Dendritic cell treated with granulocyte-macrophage colony-stimulating factor and Interleukin-4, amounts not matched to agents 40 ng/mL and 50 ng/mL, for 4 days (primary cell): ENCODE results near the gene ADGRB3.
"Not testable (repeated sequence)": the region's sequence is repeated elsewhere in the genome, so short reads cannot be mapped to it uniquely, and the experiment has no call there.

Source experiments
- H3K27ac Mint-ChIP-seq: one replicate; pipeline ENCODE4 v1.8.0; 2022; ENCODE audit warnings: mild to moderate bottlenecking, mixed read lengths
- H3K27me3 Mint-ChIP-seq: one replicate; pipeline ENCODE4 v1.8.0; 2022; ENCODE audit warnings: mild to moderate bottlenecking, mixed read lengths
- H3K36me3 Mint-ChIP-seq: one replicate; pipeline ENCODE4 v1.8.0; 2022; ENCODE audit warnings: low read depth, mixed read lengths
- H3K4me1 Mint-ChIP-seq: one replicate; pipeline ENCODE4 v1.8.0; 2022; ENCODE audit warnings: low read depth, mixed read lengths
- H3K4me3 Mint-ChIP-seq: one replicate; pipeline ENCODE4 v1.8.0; 2022; ENCODE audit warnings: mild to moderate bottlenecking, moderate library complexity, mixed read lengths
- H3K9me3 Mint-ChIP-seq: one replicate; pipeline ENCODE4 v1.8.0; 2022; ENCODE audit warnings: mixed read lengths
- intact Hi-C: fragments of 100-400 bp; cut with micrococcal nuclease; formaldehyde crosslinking; loops from one replicate; pipeline ENCODE4 v1.15.0; 2022

Gene ADGRB3

GRCh38 chr6:69276204-69276603, 641.1 kb downstream of the ADGRB3 start:
- Mint-ChIP-seq H3K27me3 (no peaks in the 10 kb centered on the region), H3K36me3 (no peaks in the 10 kb centered on the region), H3K27ac (no peak overlapping the region), H3K9me3 (no peaks in the 10 kb centered on the region), H3K4me1 (no peaks in the 10 kb centered on the region), H3K4me3 (no peak overlapping the region)
- intact Hi-C loops, result no loop called here

- Mint-ChIP-seq H3K27me3 (no peaks in the 10 kb centered on the region), H3K4me1 (no peaks in the 10 kb centered on the region), H3K27ac (no peak overlapping the region), H3K4me3 (no peak overlapping the region), H3K9me3 (no peaks in the 10 kb centered on the region), H3K36me3 (no peaks in the 10 kb centered on the region)
- intact Hi-C loops, result no loop called here
These were observed 644.7 kb downstream of the ADGRB3 start for GRCh38 chr6:69279805-69280204.

GRCh38 chr6:69280858-69281257, 645.8 kb downstream of the ADGRB3 start:
- intact Hi-C loops, result no loop called here
- Mint-ChIP-seq H3K36me3 (no peaks in the 10 kb centered on the region), H3K9me3 (no peaks in the 10 kb centered on the region), H3K27ac (no peak overlapping the region), H3K27me3 (no peaks in the 10 kb centered on the region), H3K4me1 (no peaks in the 10 kb centered on the region), H3K4me3 (no peak overlapping the region)

GRCh38 chr6:69284176-69284730, 649.2 kb downstream of the ADGRB3 start:
- intact Hi-C loops, result no loop called here
- Mint-ChIP-seq H3K4me1 (no peaks in the 10 kb centered on the region), H3K4me3 (no peak overlapping the region), H3K27me3 (no peaks in the 10 kb centered on the region), H3K27ac (no peak overlapping the region), H3K36me3 (no peaks in the 10 kb centered on the region), H3K9me3 (no peaks in the 10 kb centered on the region)

- H3K27me3 Mint-ChIP-seq, result no peaks in the 10 kb centered on the region
- H3K4me1 Mint-ChIP-seq, result no peaks in the 10 kb centered on the region
- no peaks in the 10 kb centered on the region for H3K9me3 Mint-ChIP-seq
- no peak overlapping the region for H3K27ac Mint-ChIP-seq
- intact Hi-C loops, result no loop called here
- no peak overlapping the region for H3K4me3 Mint-ChIP-seq
- no peaks in the 10 kb centered on the region for H3K36me3 Mint-ChIP-seq
These were observed 650.0 kb downstream of the ADGRB3 start for GRCh38 chr6:69285054-69285453.

DNA sequence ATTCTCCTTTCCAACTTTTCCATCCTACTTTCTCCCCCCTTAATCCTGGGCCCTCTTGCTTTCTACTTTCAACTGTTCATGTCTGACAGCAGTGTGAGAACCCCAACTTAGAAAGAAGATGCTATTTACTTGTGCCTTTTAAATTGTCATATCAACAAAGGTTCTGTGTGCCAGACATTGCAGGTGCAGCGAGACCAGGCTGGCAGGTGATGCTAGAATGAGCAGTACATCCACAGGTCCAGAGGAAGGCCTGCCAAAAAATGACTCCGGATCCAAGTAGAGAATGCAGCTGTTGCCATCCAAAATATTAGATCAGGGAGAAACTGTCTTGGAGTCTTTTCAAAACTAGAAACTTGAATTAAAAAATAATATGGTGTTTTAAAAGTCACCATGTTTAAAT, 651.2 kb downstream of the ADGRB3 start:
- intact Hi-C loops, result no loop called here
- Mint-ChIP-seq H3K9me3 (no peaks in the 10 kb centered on the region), H3K27me3 (no peaks in the 10 kb centered on the region), H3K27ac (no peak overlapping the region), H3K4me1 (no peaks in the 10 kb centered on the region), H3K36me3 (no peaks in the 10 kb centered on the region), H3K4me3 (no peak overlapping the region)

DNA sequence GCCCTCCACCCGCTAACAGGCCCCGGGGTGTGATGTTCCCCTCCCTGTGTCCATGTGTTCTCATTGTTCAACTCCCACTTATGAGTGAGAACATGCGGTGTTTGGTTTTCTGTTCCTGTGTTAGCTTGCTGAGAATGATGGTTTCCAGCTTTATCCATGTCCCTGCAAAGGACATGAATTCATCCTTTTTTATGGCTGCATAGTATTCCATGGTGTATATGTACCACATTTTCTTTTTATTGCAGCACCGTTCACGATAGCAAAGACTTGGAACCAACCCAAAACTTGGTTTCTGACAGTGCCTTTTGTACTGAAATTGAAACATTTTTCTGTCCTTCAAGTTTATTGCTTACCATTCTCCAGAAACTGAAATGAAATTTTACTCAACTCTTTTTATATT, 653.1 kb downstream of the ADGRB3 start:
- H3K4me3 Mint-ChIP-seq, intact Hi-C loops, H3K27me3 Mint-ChIP-seq, H3K4me1 Mint-ChIP-seq, H3K9me3 Mint-ChIP-seq, H3K27ac Mint-ChIP-seq, H3K36me3 Mint-ChIP-seq: not testable (repeated sequence)

DNA sequence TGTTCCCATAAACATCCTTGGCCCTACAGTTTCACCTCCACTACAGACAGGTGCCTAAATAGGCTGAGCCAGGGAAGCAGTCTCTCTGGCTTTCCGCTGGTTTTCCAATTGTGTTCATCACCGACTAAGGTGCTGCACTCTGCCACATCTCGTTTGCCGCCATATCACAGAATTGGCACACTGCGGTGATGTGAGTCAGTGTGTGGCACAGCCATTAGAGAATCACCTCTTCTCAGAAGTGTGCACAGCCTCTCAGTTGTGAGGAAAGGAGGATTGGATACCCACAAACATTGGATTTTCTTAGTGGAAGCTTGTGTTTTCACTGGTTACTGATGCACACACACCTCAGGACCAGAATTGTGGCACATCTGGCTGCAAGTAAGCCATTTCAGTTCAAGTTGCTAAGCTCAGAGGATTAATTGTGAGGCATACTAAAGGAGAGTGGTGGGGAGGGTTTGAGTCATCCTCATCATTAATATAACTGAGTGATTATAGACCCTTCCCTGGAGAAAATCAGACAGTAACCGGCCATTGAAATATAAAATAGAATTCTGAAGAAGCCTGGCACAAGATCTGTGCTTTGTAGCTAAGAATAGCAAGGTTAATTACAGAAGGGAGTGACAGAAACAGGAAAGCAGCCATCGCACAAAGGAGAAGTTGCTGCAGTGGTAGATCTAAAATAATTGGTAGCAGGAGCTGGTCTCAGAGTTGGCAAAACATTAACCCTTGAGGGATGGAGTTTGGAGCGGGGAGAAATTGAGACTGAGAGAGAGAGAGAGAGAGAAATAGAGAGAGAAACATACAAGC, 654.8 kb downstream of the ADGRB3 start:
- intact Hi-C loops, result no loop called here
- no peaks in the 10 kb centered on the region for H3K4me1 Mint-ChIP-seq

DNA sequence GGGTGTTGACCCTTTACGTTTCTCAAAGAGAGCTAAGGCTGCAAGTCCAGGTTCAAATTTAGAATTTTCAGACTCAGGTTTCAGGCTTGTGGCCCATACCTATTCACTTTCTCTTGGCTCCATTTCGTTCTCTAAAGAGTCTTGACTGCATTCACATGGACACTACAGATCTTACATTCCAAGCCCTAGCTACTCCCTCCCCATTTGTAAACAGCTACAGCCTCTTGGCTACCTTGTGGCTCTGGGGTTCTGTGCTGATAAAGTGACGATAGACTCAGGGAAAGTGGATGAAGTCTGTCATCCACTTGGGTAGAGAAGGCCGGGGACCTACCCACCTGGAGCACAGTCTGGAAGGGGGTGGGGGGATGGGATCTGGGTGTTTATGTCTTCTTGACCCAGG, 658.4 kb downstream of the ADGRB3 start:
- Mint-ChIP-seq H3K36me3 (no peaks in the 10 kb centered on the region), H3K27ac (no peak overlapping the region), H3K27me3 (no peaks in the 10 kb centered on the region), H3K4me3 (no peak overlapping the region), H3K9me3 (no peaks in the 10 kb centered on the region), H3K4me1 (no peaks in the 10 kb centered on the region)
- intact Hi-C loops, result no loop called here

More for the DNA sequence above, 654.8 kb downstream of the ADGRB3 start:
- Mint-ChIP-seq H3K36me3 (no peaks in the 10 kb centered on the region), H3K4me3 (no peak overlapping the region), H3K9me3 (no peaks in the 10 kb centered on the region), H3K27ac (no peak overlapping the region), H3K27me3 (no peaks in the 10 kb centered on the region)

GRCh38 chr6:69294407-69294806, 659.3 kb downstream of the ADGRB3 start:
- no peaks in the 10 kb centered on the region for H3K36me3 Mint-ChIP-seq
- intact Hi-C loops, result no loop called here
- no peaks in the 10 kb centered on the region for H3K4me1 Mint-ChIP-seq
- no peak overlapping the region for H3K4me3 Mint-ChIP-seq
- no peaks in the 10 kb centered on the region for H3K9me3 Mint-ChIP-seq
- H3K27ac Mint-ChIP-seq, result no peak overlapping the region
- no peaks in the 10 kb centered on the region for H3K27me3 Mint-ChIP-seq

DNA sequence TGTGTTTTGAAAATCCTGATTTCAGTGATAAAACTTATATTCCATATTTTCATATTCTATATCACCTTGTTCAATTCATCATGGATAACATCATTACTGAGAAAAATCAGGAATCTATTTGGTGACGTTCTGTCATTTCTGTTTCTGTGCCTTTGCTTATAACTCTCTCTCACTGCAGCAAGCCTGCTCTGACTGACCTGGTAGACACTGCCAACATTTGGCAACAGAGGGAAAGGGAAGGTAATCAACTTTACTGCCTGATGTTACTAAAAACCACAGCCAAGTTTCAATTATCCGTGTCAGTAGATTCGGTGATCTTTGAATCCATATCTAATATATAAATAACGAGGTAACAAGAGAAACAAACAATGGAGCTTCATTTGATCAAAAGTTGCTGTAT, 659.8 kb downstream of the ADGRB3 start:
- no peaks in the 10 kb centered on the region for H3K27me3 Mint-ChIP-seq
- no peak overlapping the region for H3K27ac Mint-ChIP-seq
- H3K36me3 Mint-ChIP-seq, result no peaks in the 10 kb centered on the region
- intact Hi-C loops, result no loop called here
- no peak overlapping the region for H3K4me3 Mint-ChIP-seq
- no peaks in the 10 kb centered on the region for H3K4me1 Mint-ChIP-seq
- H3K9me3 Mint-ChIP-seq, result no peaks in the 10 kb centered on the region

GRCh38 chr6:69303382-69303781, 668.3 kb downstream of the ADGRB3 start:
- no peak overlapping the region for H3K4me3 Mint-ChIP-seq
- H3K9me3 Mint-ChIP-seq, result peaks cover 7% of the 10 kb centered on the region
- intact Hi-C loops, result no loop called here
- no peak overlapping the region for H3K27ac Mint-ChIP-seq
- H3K27me3 Mint-ChIP-seq, result no peaks in the 10 kb centered on the region
- no peaks in the 10 kb centered on the region for H3K36me3 Mint-ChIP-seq
- H3K4me1 Mint-ChIP-seq, result no peaks in the 10 kb centered on the region

- Mint-ChIP-seq H3K9me3 (peaks cover 9% of the 10 kb centered on the region), H3K4me1 (no peaks in the 10 kb centered on the region), H3K27me3 (no peaks in the 10 kb centered on the region), H3K4me3 (no peak overlapping the region), H3K27ac (no peak overlapping the region), H3K36me3 (no peaks in the 10 kb centered on the region)
- intact Hi-C loops, result no loop called here
These were observed 670.4 kb downstream of the ADGRB3 start for GRCh38 chr6:69305456-69305855.

GRCh38 chr6:69308584-69308983, 673.5 kb downstream of the ADGRB3 start:
- Mint-ChIP-seq H3K4me3 (no peak overlapping the region), H3K9me3 (peaks cover 9% of the 10 kb centered on the region), H3K27me3 (no peaks in the 10 kb centered on the region), H3K36me3 (no peaks in the 10 kb centered on the region), H3K4me1 (no peaks in the 10 kb centered on the region), H3K27ac (no peak overlapping the region)
- intact Hi-C loops, result no loop called here

GRCh38 chr6:69311888-69312287, 676.8 kb downstream of the ADGRB3 start:
- H3K27ac Mint-ChIP-seq, result no peak overlapping the region
- H3K9me3 Mint-ChIP-seq, result peaks cover 9% of the 10 kb centered on the region
- H3K4me1 Mint-ChIP-seq, result no peaks in the 10 kb centered on the region

More at GRCh38 chr6:69311888-69312287, 676.8 kb downstream of the ADGRB3 start:
- no peaks in the 10 kb centered on the region for H3K27me3 Mint-ChIP-seq
- intact Hi-C loops, result no loop called here
- no peak overlapping the region for H3K4me3 Mint-ChIP-seq
- H3K36me3 Mint-ChIP-seq, result no peaks in the 10 kb centered on the region
